C1 segment of cervical spinal cord (tissue), 14 donors: ENCODE results near the gene PNPLA4.

Experiments used
- DNase-seq, 14 donors: peaks; one replicate each; lab custom pipeline; 2025; lab: John Stamatoyannopoulos, UW

Gene PNPLA4, protein sequence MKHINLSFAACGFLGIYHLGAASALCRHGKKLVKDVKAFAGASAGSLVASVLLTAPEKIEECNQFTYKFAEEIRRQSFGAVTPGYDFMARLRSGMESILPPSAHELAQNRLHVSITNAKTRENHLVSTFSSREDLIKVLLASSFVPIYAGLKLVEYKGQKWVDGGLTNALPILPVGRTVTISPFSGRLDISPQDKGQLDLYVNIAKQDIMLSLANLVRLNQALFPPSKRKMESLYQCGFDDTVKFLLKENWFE

DNA sequence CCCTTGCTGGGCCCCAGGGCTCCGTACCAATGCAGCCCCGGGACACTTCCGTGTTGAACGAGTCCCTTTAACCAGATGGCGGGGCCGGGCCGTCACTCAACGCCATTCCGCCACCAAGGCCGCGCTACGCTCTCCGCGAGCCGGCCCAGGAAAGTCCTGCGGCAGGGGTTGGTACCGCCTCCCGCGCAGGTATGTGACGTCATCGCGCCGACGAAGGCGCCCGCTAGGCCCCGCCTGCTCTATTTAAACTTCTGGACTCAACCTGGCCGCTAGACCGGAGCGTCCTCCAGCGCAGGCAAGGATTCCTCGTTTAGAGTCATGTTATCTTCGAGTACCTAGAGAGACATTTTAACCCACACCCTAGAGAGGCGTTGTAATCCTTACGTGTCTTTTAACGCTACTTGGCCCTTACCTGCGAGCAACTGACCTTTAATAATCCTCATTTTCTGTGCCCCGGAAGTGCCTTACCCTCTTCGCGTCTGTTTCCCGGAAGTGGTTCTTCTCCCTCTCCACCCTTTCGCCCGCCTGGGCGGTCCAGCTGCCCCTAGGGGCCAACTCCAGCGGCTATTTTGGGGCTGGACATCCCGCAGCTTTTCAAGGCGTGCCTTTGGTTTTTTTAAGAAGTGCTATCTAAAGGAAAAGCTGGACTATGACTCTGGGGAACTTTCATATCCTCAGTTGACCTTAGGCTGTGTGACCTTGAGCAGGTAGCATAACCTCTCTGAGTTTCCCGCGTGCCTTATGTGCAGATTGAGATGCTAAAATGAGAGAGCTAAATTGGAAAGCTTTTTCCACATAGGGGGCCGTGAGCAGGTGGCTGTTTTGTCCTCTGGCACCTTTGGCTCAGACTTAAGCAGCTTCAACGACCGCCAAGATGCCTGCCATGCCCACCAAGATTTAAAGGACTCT is at the start of gene PNPLA4:
Gene PNPLA4, minus strand, starts transcription at position 155 of the 909 bp plus-strand sequence. CDS start 1,294 bp downstream, outside the sequence.
- DNase-seq, result peak in 13 of 14 donors; percentile 5 to 71 (median 54)

DNA sequence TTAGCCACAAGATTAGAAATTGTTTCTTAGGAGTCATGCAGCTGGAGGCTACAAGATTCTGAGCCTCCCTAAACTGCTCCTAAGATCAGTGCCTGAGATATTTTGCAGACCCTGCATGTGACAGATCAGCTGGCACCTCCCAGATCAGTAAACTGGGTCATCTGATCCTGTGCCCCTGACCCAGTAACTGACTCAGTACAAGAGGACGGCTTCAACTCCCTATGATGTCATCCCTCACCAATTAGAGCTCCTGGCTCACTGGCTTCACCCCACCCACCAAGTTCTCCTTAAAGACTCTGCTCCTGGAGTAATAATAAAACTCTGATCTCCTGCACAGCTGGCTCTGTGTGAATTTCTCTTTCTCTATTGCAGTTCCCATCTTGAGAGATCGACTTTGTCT is 45.4 kb upstream of the PNPLA4 start:
- DNase-seq, result no peak

DNA sequence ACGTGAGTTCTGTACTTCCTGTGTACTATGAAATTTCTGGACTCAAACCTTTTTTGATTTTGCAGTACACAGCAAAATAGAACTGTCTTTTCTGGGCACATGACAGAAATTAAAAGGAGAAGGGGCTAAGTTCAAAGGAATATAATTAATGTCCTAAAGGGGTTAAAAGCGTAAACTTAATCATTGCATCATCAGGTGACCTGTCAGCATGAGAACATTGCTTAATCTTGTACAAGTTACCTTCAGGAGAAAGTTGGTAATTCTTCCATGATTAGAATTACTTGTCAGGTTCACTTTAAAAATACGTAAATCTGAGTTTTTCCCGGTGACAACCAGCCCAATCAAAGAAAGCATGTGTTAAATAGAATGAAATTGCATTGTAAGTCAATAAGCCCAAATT is 43.2 kb upstream of the PNPLA4 start:
- no peak for DNase-seq

DNA sequence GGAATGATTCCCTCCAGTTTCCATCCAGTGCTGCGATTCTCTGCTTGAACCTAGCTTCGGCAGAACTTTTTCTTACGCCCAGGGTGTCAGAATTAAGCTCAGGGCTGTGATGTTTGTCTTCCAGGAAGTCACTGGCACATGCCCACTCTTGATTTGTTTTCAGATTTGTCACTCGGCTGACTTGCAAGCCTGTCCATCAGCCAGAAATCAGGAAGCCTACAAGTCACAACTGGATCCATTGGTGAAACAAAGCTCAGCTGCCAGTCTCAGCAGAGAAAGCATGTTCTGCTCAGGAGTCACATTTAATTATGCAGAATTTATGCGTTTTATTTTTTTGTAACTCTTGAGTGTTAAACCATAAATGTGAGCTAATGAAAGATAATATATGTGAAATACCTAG is 38.2 kb upstream of the PNPLA4 start:
- no peak for DNase-seq

DNA sequence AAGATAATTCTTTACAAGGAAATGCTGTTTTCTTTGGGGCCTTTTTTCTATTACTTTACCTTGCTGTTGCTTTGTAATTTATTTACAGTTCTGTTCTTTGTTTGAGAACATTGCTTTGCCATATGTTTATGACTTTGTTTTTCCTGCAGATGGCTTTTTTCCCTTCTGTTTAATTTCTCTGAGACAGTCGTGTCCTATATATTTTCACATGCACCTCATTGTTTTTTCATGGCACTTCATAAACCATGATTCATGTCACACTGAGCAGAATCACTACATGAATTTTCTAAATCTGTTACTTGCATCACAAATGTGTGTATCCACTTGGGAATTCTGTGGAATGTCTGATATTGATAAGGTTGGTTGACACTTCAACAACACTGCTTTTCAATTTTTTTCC is 33.0 kb upstream of the PNPLA4 start:
- DNase-seq, result no peak

DNA sequence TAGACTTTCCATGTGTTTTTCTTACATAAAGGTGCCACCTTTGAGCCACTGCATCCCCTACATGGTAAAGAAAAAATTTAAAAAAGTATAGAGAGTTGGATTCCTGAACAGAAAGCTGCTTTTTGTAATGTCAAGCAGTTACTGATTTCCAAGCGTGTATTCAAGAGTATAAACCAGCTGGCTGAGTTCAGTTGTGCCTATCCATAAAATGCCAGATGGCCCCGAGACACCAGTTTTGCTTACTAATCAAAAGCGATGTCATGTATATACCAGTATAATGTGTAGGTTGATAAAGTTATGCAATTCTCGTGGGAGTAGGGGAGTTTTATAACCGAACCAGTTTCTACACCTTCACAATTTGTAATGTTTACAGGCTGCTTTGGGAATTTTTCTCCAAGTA is 26.2 kb upstream of the PNPLA4 start:
- no peak for DNase-seq

DNA sequence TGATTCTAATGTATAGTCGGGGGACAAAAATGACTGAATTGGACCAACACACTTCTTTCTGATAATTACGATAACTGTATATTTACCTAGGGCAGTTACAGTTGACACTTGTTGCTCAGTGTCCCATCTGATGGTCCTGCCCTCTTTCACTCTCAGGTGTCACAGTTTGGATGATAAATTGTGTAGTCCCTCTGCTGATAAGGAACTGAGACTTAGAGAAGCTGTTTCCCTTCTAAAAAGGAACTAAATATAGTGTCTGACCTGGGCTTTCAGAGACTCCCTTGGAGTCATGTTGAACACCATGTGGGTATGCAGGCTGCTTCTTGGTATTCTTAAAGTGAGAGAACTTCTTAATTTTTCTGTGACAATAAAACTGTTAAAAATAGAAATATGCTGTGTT is 23.7 kb upstream of the PNPLA4 start:
- DNase-seq, result no peak

DNA sequence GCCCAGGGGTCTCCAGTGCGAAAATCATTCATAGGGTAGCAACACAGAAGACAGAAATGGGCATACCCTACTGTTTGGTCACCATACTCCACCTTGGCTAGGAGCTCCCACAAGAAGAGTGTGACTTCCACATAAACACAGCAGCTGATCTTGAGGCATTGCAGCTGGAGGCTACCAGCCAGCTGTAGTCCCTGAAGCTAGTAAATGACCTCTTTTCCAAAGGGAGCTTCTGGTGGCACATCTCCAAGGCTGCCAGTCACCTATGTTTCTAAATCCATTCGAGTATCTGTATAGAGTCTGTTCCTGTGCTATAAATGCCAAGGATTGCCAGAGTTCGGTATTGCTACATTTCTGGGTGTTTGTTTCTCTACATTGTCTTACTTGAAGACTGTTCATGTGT is 21.3 kb upstream of the PNPLA4 start:
- DNase-seq, result no peak

DNA sequence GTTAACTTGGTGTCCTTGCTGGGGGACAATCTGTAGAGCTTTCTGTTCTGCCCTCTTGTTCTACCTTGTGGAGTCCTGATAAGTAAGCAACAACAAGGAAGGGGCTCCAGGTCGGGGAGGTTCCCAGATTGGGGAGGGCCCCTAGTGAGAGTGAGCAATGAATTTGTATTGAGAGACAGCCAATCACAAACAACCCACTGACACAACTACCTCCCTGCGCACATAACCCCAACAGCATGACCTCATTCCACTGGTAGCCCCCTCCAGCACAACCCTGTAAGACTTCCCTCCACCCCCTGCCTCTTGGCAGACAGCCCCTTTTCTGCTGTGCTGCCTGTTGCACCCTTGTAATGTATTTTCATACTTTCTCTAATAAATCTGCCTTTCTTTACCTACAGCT is 19.7 kb upstream of the PNPLA4 start:
- no peak for DNase-seq

DNA sequence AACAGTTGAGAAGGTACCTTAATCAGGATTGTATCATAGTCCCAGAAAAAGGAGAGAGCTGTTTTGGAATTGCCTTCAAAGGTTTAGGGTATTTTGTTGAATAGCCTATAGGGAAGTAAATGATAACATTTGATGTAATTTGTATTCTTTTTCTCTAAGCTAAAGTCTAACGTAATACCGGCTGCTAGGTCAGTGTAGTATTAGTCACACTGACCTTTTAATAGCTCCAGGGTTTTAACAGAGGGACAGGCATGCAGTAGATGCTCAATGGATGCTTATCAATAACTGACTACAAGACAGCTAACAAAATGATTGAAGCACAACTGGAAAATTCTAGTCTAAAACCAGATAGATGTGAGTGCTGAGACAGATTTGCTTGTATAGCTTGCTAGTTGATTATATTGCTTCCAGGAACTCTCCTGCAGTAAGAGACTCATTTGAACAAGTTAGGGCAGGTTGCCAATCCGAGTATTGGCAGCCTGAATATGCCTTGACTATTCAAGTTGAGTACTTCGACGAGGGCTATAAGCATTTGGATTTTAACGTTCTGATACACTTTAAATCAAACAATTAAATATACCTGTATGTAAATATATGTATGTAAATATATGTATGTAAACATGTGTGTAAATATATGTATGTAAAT is 16.5 kb upstream of the PNPLA4 start:
- DNase-seq, result no peak

DNA sequence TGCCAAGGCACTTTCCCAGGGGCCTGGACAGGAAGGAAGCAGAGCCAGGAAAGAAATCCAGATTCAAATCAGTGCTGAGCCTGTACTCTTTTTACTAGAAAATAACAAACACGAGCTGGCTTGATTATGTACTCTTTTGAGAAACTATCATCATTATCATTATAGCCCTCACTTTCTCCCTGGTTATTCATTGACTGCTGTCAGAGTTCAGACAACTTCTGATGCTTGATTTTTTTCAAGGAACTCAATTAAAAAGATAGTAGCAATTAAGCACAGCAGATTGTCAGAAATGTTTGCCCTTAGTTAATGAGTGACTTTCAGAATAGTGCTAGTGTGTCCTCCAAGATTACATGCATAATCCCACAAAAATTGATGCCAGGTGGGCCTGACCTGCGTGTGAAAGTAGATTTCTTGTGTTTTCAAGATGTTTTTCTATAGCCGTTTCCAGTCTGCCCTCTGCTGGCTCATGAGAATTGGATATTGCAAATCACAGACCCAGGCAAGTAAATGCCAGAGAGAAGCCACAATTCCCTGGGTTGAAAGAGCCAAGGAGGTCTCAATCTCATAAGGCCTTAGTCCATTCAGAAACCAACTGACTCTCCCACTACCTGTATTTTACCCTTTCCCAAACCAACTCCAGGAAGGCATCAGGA is 14.3 kb upstream of the PNPLA4 start:
- peak in 1 of 14 donors; percentile 3 for DNase-seq

DNA sequence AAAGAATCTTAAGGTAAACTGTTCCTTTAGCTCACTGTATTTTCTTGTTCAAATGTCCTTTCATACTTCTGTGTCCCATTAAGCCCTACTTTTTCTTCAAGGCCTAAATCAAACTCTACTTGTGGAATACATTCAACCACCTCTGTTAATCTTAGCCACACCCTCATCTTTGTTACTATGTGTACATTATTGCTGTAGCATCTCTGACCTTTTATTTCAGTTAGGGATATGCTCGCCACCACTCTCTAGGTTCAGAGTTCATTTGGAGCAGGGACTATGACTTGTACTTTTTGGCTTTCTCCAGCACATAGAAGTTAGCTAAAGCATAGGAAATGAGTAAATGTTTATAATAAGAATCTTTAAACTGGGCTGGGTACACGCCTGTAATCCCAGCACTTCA is 6.8 kb upstream of the PNPLA4 start:
- no peak for DNase-seq

DNA sequence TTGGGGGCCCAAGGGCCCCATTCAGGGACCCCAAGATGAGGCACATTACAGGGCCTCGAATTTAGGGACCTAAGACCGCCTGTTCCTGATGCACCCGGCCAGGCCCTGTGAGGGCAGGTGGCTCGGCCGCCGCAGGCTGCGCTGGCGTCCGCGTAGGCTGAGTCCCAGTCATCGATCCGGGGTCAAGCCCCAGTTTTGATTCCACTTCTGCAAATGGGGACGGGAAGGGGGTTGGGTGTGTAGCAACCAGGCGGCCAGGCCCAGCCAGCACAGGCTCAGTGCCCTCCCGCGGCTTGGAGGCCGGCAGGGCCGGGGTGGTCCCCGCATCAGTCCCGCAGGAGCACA is 327 bp downstream of the PNPLA4 start:
- peak in 2 of 14 donors; percentile 13 to 27 for DNase-seq

DNA sequence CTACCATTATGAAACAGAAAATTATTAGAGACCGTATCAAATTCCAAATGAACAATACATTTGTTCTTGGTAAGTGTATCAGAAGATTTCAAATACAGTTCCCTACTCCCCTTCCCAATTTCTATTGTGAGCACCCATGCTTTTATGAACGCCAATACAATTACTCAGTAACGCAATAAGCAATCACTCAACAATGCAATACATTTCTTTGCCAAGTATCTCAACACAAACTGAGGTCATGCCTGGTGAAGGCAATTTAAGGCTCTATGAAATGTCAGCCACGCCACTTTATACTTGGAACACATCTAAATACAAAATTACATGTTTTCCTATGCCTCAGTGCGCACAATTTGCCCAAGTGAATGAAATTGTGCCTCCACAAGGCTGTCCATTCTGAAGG is 712 bp downstream of the PNPLA4 start:
- no peak for DNase-seq

DNA sequence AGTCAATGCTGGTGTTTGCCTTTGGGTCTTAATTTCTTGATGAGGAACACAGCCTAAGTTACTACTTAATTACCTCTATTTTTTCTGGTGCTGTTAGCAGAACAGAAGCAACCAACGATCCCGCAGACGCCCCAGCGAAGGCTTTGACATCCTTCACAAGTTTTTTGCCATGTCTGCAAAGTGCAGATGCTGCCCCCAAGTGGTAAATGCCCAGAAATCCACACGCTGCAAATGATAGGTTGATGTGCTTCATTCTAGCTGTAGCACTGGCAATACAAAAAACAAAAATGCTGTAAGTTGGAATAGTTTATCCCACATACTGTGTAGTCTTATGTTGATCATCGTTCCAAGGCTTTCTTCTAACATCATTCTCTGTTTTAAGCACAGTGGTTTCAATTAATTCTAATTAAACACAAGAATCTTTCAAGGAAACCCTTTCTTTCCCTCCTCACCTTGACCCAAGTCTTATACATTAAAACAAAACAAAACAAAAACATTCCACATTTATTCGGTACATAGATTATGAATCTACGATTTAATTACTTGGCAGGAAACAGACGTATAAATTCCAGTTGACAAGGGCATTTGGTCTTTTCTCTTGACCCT is 1.2 kb downstream of the PNPLA4 start:
- peak in 9 of 14 donors; percentile 0 to 37 (median 15) for DNase-seq

DNA sequence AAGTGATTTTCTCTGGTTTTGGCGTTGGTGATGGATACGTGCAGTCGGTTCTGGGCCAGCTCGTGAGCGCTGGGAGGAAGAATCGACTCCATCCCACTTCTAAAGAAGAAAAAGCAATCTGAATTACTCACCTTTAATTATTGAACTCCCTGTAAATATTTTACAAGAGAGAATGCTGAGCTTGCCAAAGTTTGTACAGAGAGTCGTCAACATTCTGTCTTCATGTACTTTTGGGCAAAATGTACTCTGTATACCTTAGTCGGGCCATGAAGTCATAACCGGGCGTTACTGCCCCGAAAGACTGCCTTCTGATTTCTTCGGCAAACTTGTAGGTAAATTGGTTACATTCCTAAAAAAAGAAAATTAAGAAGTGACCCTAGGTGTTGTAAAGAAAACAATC is 5.5 kb downstream of the PNPLA4 start:
- no peak for DNase-seq

DNA sequence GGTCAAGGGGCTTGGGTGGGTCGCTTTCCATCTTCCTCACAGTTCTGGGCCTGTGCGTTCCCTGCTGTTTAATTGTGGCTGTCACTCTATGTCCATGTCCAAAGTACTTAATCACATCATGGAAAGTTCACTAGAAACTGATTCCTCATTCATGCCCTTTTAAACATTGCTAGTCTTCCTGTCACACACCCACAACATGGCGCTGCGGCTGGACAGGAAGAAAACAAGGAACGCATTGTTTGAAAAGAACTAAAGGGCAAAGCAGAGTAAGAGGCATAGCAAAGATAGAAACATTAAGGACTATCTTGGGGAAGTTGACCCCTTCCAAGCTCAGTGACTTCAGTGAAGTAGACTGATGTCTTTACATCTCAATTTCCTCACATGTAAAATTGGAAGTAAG is 18.4 kb downstream of the PNPLA4 start:
- no peak for DNase-seq

DNA sequence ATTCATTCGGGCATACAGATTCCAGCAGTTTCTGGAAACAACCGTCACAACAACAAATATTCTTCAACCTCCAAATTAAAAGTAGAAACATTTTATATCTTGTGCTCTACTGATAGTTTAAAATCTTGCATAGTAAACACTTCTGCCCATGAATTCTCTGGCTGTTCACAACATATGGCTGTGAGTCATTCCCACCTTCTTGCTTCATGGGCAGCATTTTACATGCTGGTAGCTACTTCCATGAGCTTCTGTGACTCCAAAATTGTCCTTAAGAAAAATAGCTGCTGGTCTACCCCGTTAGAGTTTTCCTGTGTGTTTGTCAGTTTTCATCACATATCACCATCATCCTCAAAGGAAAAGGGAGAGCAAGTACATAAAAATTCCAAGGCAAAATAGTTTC is 22.7 kb downstream of the PNPLA4 start:
- DNase-seq, result no peak

DNA sequence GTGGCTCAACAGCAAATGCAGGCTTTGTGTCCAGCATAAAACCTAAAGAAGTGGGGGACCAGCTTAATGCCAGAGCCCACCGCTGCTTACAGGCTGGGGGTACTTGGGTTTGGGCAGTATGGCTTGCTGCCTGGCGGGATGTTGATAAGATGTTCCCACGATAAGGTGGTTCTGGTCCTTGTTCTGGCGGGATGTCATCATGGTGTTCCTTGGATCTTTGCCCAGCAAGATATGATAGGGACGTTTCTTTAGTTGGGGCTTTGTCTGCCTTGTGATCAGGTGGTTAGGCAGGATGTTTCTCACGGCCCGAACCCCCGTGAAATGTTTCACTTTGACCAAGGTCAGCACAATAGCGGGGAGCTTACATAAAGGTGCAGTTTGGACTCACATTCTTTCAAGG is 35.3 kb downstream of the PNPLA4 start:
- no peak for DNase-seq

DNA sequence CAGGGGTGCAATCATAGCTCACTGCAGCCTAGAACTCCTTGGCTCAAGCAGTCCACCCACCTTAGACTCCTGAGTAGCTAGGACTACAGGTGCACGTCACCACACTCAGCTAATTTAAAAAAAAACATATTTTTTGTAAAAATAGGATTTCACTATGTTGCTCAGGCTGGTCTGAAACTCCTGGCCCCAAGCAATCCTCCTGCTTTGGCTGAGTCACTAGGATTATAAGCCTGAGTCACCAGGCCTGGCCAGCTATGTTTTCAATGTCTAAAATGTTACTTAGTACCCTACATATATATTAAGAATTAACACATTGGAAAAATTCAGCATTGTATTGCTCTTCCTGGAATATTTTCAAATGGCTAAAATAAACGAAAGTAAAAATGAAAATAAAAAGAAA is 37.5 kb downstream of the PNPLA4 start:
- DNase-seq, result no peak

DNA sequence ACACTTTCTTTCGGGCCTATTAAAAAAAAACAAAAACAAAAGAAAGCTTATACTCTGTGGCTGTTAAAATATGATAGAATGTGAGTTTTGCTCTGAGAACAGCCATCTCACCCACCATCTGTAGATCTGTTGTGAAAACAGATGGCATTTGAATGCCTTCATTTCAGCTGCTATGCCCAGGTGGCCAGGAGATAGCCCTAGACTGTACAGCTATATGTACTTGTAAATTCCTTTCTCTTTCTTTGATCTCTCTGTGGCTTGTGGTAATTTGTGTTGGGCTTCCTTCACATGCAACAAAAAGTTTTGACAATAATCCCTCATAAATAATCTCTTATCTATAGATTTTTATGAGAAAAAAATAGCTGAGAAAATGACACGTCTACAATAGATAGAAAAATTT is 38.1 kb downstream of the PNPLA4 start:
- no peak for DNase-seq

DNA sequence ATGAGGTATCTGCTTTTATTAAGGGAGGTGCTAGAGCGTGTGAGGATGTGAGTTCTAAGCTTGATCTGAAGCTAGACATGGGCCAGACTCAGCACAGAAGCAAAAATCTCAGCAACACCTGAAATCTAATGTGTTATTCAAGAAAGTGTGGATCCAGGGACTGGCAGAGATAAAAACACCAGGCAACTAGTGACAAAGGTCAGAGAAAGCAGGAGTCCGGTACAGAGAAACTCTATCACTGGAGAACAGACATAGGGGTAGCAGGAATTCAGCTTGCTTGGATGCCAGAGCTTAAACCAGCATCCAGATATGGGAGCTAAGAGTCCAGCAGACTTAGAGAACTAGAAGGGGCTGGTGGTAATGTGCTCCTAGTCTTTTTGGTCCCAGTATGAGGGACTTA is 50.3 kb downstream of the PNPLA4 start:
- DNase-seq, result no peak
